ENCODE measurements around the gene FLYWCH1.

DNA sequence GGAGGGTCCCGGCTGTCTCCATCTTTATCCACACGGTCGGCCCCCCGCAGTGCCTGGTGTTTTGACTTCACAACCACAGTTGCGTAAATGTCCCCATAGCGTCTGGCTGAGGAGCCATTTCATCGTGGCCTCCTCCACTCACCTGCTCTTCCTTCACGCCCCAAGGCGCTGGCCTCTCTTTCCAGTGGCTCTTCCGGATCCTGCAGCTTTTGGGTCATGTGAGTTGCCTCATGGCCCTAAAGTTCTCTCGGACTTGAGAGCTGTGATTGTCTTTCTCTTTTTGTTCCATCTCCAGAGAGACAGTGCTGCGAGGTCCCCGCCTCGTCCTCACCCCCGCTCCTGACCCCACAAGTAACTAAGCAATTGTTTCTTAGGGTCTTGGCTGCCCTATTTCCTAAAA is 22.7 kb downstream of the FLYWCH1 start:
- TF ChIP-seq, protein P1, sequence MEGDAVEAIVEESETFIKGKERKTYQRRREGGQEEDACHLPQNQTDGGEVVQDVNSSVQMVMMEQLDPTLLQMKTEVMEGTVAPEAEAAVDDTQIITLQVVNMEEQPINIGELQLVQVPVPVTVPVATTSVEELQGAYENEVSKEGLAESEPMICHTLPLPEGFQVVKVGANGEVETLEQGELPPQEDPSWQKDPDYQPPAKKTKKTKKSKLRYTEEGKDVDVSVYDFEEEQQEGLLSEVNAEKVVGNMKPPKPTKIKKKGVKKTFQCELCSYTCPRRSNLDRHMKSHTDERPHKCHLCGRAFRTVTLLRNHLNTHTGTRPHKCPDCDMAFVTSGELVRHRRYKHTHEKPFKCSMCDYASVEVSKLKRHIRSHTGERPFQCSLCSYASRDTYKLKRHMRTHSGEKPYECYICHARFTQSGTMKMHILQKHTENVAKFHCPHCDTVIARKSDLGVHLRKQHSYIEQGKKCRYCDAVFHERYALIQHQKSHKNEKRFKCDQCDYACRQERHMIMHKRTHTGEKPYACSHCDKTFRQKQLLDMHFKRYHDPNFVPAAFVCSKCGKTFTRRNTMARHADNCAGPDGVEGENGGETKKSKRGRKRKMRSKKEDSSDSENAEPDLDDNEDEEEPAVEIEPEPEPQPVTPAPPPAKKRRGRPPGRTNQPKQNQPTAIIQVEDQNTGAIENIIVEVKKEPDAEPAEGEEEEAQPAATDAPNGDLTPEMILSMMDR (IDR thresholded peaks at IDR 0.05; ENCODE audit: borderline replicate concordance, extremely low read depth, low read length, poor library complexity, severe bottlenecking): no peak
- TF ChIP-seq EZH2 (IDR thresholded peaks at IDR 0.05; ENCODE audit: borderline replicate concordance, low read depth, low read length, severe bottlenecking): no peak

All from DND-41 (cell line).